GM19025 (cell line): ENCODE measurements around the gene MAN1C1.

Source experiments
- ATAC-seq: cut with Tn5 transposase; IDR thresholded peaks from one replicate; pipeline ENCODE4 v1.9.1; 2021; ENCODE audit warnings: mild to moderate bottlenecking, low read depth, moderate library complexity; ENCODE audit not compliant: unreplicated experiment

Gene MAN1C1

DNA sequence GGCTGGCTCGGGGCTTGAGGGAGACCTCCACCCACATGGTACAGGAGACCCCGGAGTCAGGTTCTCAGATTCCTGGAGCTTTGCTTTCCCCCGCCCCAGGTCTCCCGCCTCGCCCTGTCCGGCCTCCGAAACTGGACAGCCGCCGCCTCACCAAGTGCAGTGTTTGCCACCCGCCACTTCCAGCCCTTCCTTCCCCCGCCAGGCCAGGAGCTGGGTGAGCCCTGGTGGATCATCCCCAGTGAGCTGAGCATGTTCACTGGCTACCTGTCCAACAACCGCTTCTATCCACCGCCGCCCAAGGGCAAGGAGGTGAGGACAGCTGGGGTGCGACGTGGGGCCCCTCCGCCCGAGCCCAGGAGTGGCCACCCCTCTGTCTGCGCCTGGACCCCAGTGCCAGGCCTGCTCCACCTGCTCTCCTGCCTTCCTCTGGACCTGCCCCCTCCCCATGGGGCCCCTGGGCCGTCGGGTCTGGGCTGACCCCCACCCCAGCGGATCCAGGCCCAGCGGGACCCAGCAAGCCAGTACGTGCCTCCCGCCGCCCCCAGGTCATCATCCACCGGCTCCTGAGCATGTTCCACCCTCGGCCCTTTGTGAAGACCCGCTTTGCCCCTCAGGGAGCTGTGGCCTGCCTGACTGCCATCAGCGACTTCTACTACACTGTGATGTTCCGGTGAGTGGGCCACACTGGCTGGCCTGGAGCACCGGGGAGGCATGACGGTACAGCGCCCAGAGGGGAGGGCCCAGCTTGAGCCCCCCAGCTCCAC, 192.1 kb downstream of the MAN1C1 start:
- ATAC-seq: no peak

DNA sequence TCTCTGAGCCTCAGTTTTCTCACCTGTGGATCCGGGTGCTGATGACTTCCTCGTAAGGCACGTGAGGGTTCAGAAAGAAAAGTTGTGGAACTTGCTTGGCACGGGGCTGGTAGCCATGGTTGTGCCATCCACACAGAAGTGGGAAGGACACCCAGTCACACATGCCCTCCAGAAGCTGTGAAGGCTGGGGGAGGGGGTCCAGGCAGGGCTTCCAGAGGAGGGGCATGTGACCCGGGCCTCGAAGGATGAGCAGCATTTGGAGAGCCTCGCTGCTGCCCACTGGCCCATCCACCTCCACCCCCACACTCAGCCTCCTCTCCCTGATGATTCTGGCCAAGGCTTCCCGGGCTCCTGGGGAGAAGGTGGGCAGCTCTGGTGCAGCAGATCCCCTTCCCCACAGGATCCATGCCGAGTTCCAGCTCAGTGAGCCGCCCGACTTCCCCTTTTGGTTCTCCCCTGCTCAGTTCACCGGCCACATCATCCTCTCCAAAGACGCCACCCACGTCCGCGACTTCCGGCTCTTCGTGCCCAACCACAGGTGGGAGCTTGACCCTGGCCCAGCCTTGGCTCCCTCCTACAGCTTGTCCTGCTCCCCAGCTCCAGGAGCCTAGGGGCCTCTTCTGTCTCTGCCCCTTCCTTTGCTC, 192.8 kb downstream of the MAN1C1 start:
- ATAC-seq: no peak

DNA sequence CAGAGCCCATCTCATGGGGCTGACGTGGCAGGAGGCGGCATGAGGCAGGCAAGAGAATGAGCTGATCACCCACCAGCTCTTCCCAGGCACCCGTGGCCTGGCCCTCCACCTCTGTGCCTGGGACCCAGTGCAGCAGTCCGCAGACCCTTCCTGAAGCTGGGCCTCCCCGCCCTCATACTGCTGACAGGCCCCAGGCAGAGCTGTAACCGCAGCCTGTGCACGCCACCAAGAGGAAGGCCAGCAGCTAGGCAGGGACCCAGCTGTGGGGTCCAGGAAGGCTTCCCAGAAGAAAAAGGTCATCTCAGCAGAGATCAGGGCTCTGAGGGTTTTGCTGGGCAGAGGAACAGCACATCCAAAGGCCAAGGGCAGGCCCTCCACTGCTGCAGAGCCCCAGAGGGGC, 193.3 kb downstream of the MAN1C1 start:
- no peak for ATAC-seq

DNA sequence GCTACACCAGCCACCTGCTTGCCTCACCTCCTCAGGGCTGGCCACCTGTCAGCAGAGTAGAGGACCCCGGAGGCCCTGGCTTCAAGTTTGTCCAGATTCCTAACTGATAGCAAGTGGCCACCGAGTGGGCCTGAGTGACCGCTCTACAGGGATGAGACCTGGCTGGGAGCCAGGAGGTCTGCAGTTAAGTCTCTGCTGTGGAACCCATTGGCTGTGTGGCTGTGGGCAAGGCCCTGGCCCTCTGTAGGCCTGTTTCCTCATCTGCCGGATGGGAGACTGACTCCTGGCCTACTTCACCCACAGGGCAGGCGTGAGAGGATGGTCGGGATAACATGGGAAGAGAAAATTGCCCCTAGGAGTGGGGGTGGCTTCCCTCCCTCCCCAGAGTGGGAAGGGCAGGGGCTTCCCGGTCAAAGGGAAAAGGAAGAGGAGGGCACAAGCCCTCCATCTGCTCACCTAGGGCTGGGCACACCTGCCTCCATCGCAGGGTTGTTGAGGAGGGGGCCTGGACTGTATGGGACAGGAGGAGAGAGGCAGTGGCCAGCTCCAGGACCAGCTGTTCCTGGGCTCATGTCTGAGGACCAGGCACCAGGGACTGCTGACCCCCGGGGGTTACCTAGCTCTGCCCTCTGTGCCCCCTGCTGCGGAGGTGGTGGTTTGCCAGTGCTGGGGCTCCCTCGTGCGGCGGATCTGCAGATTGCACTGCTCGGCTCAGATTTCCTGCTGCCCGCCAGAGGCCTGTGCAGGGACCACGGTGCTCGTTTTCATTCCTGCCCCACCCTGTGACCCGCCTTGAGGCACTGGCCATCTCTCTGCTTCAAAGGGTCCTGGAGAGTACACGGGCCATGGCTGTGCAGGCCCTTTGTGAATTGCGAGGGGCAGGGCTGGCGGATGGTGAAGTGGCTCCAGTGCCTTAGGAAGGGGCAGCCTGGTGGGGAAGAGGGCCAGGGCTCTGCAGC, 194.0 kb downstream of the MAN1C1 start:
- ATAC-seq: no peak

DNA sequence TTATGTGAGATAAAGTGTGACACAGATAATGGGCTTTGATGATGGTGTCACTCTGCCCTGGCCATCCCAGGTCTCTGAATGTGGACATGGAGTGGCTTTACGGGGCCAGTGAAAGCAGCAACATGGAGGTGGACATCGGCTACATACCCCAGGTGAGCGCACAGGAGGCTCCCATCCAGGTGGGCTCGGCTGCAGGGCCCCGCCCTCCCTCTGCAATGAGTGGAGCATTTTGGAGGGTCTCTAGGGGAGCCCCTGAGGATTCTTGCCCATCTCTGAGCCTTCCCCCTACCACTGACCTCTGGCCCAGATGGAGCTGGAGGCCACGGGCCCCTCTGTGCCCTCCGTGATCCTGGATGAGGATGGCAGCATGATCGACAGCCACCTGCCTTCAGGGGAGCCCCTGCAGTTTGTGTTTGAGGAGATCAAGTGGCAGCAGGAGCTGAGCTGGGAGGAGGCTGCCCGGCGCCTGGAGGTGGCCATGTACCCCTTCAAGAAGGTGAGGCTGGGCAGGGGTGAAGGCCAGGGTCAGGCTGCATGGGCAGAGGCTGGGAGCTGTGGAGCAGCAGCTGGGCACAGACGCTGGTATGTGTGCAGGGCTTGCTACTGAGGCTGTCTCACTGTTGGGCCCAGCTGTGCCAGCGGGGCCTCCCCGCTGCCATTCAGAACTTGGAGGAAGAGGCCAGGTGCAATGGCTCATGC, 194.9 kb downstream of the MAN1C1 start:
- ATAC-seq: no peak

DNA sequence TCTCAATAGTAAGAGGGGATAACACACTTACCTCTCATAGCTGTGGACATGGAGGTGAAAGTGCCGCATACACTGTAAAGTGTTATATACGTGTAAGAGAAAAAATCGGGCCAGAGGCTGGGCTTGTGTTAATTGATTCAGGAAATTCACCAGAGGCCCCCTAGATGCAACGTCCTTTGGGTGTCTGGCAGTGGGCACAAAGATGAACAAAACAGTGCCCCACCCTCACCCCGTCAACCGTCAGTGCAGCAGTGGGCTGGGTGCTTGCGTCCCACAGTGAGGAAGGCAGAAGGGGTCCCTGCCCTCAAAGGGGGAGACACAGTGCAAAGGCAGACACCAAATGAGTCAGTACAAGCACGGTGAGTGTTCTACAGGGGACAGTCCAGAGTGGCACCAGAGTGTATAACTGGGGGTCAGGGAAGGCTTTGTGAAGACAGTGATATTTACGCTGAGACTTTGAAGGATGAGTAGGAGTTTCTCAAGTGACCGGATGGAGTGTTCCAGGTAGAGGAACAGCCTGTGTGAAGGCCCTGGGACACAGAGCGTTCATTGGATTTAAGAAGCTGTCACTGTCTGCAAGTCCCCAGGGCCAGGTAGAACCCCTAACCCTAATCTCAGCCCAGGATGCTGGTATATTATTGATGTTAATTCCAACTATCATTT, 196.6 kb downstream of the MAN1C1 start:
- ATAC-seq: no peak

DNA sequence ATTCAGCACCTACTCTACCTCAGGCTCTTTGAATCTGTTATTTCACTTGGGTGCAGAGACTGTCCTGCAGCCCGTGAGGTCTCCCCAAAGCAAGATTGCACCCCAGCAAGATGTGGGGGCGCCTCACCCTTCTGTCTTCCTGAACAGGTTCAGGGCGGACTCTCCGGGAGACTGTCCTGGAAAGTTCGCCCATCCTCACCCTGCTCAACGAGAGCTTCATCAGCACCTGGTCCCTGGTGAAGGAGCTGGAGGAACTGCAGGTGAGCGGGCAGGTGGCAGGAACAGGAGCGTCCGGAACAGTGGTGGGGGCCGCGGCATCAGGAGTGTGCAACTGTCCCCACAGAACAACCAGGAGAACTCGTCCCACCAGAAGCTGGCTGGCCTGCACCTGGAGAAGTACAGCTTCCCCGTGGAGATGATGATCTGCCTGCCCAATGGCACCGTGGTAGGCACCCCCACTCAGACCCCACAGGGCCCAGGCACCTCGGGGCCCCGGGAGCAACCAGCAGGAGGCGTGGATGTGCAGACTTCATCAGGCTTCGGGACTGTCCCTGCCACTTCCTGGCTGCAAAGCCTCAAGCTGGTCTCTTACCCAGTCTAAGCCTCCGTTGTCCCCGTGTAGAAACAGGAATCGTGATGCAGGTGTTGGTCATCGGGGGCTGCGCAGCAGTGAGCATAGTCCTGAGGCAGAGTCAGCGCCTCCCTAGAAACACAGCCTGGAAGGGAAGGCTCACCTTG, 197.3 kb downstream of the MAN1C1 start:
- no peak for ATAC-seq

DNA sequence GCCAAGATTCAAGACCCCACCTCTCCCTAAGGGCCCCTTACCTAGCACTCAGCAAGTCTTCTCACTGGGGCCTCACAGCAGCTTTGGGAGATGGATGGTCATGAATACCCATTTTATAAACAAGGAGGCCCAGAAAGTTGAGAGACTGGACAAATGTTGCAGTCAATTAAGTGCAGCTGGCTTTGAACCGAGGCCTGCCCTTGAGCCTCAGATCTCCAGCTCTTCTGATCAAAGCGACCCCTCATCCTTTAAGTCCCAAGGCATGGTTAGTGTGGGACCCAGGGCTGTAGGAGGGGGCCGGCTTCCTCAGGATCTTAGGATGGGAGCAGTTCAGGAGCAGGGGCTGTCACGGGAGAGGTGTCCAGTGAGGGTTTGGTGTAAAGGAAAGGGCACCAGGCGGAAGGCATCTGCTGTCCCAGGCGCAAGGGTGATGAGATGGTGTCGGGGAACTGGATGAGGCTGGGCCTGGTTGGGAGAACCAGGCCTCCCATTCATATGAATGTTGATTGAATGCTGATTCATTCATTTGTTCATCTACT, 198.0 kb downstream of the MAN1C1 start:
- no peak for ATAC-seq

DNA sequence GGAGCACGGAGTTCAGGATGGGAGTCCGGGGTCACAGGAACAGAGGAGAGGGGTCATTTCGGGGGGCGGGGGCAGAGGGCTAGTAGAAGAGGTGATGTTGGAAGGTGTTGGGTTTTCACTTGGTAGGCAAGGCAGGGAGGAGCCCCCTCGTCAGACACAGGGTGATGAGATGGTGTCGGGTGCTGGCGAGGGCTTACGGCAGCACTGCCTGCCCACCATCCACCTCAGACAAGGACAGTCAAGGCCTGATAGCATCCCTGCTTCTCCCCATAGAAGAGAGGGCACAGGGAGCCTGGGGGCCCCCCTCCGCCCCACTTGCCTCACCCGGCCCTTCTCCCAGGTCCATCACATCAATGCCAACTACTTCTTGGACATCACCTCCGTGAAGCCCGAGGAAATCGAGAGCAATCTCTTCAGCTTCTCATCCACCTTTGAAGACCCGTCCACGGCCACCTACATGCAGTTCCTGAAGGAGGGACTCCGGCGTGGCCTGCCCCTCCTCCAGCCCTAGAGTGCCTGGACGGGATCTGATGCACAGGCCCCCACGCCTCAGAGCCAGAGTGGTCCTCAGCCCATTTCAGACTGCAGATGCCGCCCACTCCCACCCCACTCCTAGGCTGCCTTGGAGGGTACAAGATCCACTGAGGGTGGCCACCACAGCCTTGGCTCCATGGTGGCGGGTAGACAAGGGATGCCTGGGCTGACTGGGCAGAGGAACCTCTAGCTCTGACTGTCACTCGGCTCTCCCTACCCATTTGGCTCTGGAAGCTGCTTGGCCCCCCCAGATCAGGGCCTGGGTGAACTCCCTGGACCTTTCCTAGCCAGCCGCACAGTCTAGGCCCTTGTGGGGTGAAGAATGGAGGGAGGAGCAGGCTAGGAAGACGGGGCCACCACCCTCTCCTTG, 198.9 kb downstream of the MAN1C1 start:
- ATAC-seq: no peak

DNA sequence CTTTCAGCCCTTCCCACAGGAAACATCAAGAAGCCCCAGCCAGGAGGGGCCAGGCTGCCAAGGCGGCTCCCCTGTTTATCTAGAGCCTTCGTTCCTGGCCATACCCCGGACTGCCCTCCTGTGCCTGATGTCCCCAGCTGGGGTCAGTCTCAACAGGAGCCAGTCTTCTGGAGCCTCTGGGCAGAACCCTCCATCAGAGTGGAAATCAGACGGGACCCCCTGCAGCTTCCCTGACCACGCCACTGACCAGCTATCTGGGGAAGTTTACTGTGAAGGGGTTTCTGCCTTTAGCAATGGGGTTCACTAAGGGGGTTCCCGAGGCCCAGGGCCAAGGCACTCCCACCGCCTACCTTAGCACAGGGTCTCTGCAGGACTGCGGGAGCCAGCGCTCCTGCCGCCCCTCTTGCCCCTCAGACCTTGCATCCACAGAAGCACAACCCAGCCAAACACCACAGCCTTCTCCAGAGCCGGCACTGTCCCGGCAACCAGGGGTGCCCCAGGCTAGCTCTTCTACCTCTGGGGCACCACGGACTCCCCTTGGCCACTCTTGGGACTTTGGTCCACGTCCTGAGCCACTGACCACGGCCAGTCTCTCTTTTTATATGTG, 199.6 kb downstream of the MAN1C1 start:
- ATAC-seq: no peak

DNA sequence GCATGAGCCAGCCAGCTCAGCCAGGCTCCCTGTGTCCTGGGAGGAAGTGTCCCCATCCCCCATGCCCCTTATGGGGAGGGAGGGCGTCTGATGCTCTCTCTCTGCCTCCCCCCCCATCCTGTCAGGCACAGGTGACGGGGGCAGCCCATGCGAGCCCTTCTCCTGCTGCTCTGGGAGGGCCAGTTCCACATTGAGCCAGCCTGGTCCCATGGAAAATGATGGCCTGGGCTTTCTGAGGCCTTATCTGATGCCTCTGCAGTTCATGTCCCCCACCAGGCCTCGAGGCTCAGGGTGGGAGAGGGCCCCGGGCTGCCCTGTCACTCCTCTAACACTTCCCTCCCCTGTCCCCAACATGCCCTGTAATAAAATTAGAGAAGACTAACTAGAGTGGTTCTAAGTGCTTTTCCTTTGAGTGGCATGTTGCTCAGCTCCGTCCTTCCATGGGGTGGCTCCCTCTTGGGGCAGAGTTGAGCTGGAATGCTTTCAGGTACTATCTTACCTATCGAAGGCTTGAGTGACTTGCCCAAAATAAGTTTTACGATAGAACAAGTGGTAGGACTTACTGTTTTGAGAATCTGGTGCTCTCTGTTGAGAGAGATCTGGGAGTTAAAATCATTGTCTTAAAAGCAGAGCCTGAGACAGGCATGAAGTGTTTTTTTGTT, 201.4 kb downstream of the MAN1C1 start:
- no peak for ATAC-seq

DNA sequence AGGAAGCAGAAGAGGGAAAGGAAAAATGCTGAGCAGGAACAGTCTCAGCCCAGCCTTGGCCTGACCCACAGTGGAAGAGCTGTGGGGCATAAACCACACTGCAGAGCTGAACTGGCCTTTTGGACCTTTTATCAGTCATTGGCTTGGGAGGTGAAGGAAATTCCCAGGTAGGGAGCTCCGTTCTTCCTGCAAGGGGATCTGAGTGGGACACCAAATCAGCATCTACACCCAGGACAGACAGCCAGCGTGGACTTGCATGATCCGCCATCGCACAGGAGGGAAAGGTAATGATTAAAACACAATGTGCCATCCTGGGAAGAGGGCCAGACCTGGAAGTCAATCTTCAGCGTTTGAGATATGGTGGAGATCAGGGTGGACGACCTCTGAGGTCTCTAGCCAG, 202.0 kb downstream of the MAN1C1 start:
- ATAC-seq: no peak

DNA sequence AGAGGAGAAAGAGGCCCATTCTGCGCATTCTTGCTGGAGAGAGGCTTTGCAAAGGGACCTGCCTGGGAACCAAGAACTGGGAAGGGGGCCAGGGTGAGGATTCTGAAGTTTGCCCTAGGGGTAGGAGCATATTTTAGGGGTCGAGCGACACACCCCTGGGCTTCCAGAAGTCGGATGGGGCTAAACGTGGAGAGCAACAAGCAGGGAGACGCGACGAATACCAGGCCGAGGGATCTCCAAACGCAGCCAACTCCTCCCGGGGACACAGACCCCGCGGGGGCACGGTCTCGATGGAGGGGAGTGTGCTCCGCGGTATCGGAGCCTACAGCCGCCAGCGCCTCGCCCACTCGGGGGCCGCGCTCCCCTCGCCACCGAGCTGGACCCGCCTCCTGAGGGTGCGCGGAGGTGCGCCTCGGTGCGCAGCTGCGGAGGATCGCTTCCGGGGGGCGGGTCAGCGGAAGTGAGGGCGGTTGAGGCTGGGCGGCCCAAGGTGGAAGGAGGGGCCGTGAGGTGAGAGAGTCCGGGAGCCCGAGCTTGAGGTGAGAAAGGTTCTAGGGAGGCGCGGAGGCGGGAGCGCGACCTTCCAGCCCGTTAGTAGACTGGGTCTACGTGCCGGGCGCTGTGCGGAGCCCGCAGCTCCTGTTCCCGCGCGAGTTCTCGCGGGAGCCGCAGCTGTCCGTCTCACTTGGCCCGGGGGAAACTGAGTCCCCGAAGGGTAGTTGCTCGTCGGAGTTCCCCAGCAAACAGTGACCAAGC, 203.1 kb downstream of the MAN1C1 start, which contains the start of gene MTFR1L:
TSS of gene MTFR1L (plus strand) at position 464 of the 756 bp plus-strand sequence. CDS start 3,151 bp downstream, outside the sequence.
- peak; percentile 79 for ATAC-seq

DNA sequence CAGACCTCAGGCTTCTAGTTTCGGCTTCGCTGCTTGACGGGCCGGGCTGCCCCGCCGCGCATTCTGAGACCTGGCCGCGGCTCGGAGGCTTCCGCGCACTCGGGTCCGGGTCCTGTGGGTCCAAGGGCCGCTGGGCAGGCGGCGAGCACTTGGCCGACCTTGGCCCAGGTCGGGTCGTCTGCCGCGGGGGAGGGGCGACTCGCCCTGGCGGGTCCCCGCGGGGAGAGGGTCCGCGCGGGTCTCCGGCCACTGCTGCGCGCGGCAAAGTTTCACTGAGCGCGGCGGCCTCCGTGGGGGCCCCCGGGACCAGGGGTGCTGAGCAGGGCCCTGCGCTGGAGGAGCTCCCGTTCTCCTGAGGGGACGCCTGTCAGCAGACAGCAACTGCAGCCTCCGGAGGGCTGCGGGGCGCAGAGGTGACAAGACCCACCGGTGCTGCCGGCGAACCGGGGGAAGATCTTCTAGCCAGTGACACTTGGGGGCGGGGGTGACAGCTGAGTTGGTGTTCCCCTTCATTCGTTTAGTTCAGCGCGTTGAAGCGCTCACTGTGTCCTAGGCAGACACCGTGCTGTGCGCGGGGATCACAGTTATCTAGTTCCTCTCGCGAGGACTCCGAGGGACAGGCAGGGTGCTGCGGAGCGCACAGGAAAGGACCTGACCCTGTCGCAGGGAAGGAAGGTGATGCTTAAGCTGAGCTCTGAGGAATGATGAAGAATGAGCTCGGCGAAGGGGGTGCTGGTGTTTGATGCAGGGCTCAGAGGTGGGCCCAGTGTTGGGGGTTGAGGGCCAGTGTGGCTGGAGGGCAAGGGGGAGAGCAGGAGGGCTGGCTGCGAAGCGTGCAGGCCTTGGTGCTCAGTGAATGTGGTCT, 203.9 kb downstream of the MAN1C1 start:
- peak; percentile 43 for ATAC-seq

DNA sequence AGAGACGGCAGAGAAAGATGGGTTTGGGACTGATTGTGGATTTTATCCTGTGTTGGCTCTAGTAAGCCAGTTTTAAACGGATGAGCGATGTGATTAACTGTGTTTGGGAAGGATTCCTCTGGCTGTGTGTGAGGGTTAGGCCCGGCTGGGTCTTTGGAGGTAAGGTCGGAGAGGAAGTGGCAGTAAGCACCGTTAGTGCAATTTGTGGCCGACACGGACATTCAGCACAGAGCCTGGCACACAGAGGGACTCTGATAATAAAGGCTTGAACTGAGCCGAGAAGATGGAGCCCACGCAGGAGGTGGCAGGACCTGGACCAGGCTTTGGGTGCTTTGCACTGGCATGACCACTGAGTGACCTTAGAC, 204.5 kb downstream of the MAN1C1 start:
- ATAC-seq: no peak
